Karpas-422 (cell line): Measurements from ENCODE around the gene PHF10. TPM values are rescaled to one million over a fixed set of nuclear protein-coding genes. Genes with fewer than 3 reads are reported as not detected.
"Not testable (repeated sequence)": the region's sequence is repeated elsewhere in the genome, so short reads cannot be mapped to it uniquely, and the experiment has no call there.

Source experiments
- DNase-seq: peaks from one replicate; pipeline ENCODE4 v3.0.0-alpha.2; 2015
- H2AFZ ChIP-seq: fragments of 200-600 bp; sonication (generic); 2 replicates; pipeline ENCODE4 v1.6.1; 2014; ENCODE audit warnings: antibody characterized with exemption, low read length, mixed read lengths
- H3K27ac ChIP-seq: fragments of 200-600 bp; sonication (generic); 2 replicates; pipeline ENCODE4 v1.5.1; 2014; ENCODE audit warnings: mild to moderate bottlenecking, low read length, moderate library complexity
- H3K27me3 ChIP-seq: fragments of 200-600 bp; sonication (generic); 2 replicates; pipeline ENCODE4 v1.6.1; 2014; ENCODE audit warnings: low read length, mixed read lengths
- H3K36me3 ChIP-seq: fragments of 200-600 bp; sonication (generic); 2 replicates; pipeline ENCODE4 v1.6.1; 2014; ENCODE audit warnings: low read length, mixed read lengths; ENCODE audit not compliant: insufficient read depth
- H3K4me1 ChIP-seq: fragments of 200-600 bp; sonication (generic); 2 replicates; pipeline ENCODE4 v1.6.1; 2014; ENCODE audit warnings: mild to moderate bottlenecking, low read length, mixed read lengths
- H3K4me2 ChIP-seq: fragments of 200-600 bp; sonication (generic); 2 replicates; pipeline ENCODE4 v1.6.1; 2014; ENCODE audit warnings: low read length, low read depth, mild to moderate bottlenecking; ENCODE audit not compliant: poor library complexity, severe bottlenecking
- H3K4me3 ChIP-seq: fragments of 200-600 bp; sonication (generic); 2 replicates; pipeline ENCODE4 v1.5.1; 2014; ENCODE audit warnings: mild to moderate bottlenecking, antibody characterized with exemption, low read length, mixed read lengths
- H3K79me2 ChIP-seq: fragments of 200-600 bp; sonication (generic); 2 replicates; pipeline ENCODE4 v1.6.1; 2014; ENCODE audit warnings: mild to moderate bottlenecking, low read length, mixed read lengths
- H3K9ac ChIP-seq: fragments of 200-600 bp; sonication (generic); 2 replicates; pipeline ENCODE4 v1.6.0; 2014; ENCODE audit warnings: low read length
- H3K9me2 ChIP-seq: fragments of 200-600 bp; sonication (generic), shearing (Covaris generic); replicated peaks from 2 replicates; pipeline ENCODE4 v1.6.0; 2014; ENCODE audit warnings: mild to moderate bottlenecking, low read length, moderate library complexity; ENCODE audit not compliant: insufficient read depth
- H3K9me3 ChIP-seq: fragments of 300-700, 200-600 bp; sonication (generic); 2 replicates; pipeline ENCODE4 v1.6.1; 2014; ENCODE audit warnings: low read length, mixed read lengths
- H4K20me1 ChIP-seq: fragments of 200-600 bp; sonication (generic); 2 replicates; pipeline ENCODE4 v1.6.1; 2014; ENCODE audit warnings: mild to moderate bottlenecking, antibody characterized with exemption, low read length, low read depth; ENCODE audit not compliant: insufficient read depth
- total RNA-seq: library from RNA; depleted of rRNA; stranded (reverse); fragments of >200 nt; shearing (Covaris generic); gene quantifications from 2 replicates; pipeline ENCODE4 v1.2.3, GENCODE V29; 2014; ENCODE audit warnings: low replicate concordance; rRNA removed

The PHF10 gene
- total RNA-seq = 37.9 and 53.2 TPM in 2 replicates

- Histone ChIP-seq H3K27ac (peak within 1 kb of the TSS; percentile 79), H3K79me2 (peaks cover 38% of the 10 kb centered on the region), H3K4me2 (peak within 1 kb of the TSS; percentile 86), H3K36me3 (peaks cover 9% of the 10 kb centered on the region), H3K9me2 (no peaks in the 10 kb centered on the region), H4K20me1 (peaks cover 6% of the 10 kb centered on the region; the same call in 1 of the 2 replicates), H2AFZ (peak within 1 kb of the TSS; percentile 92), H3K9ac (peak within 1 kb of the TSS; percentile 75), H3K4me1 (peaks cover 37% of the 10 kb centered on the region), H3K4me3 (peak within 1 kb of the TSS; percentile 95), H3K9me3 (no peaks in the 10 kb centered on the region), H3K27me3 (no peaks in the 10 kb centered on the region)
- DNase-seq = peak; percentile 87
Measured at GRCh38 chr6:169724494-169725124, at the start of gene PHF10. Gene PHF10, minus strand, starts transcription at chr6:169724500. Its CDS starts 569 bp downstream, at chr6:169723931.

- Histone ChIP-seq H3K9ac (no peak overlapping the region), H3K9me3 (no peaks in the 10 kb centered on the region), H3K4me1 (no peaks in the 10 kb centered on the region), H2AFZ (no peak overlapping the region), H3K9me2 (no peaks in the 10 kb centered on the region), H4K20me1 (no peaks in the 10 kb centered on the region), H3K36me3 (peaks cover 10% of the 10 kb centered on the region; the same call in 1 of the 2 replicates), H3K4me2 (no peak overlapping the region), H3K27me3 (no peaks in the 10 kb centered on the region), H3K4me3 (no peak overlapping the region), H3K27ac (no peak overlapping the region), H3K79me2 (no peaks in the 10 kb centered on the region)
- DNase-seq = no peak
Measured at GRCh38 chr6:169766921-169767736, 42.8 kb upstream of the PHF10 start.

GRCh38 chr6:169766232-169766631, 41.9 kb upstream of the PHF10 start:
- Histone ChIP-seq H2AFZ (no peak overlapping the region), H3K9me2 (no peaks in the 10 kb centered on the region), H3K4me3 (no peak overlapping the region), H3K4me1 (no peaks in the 10 kb centered on the region), H3K9ac (no peak overlapping the region), H3K27ac (no peak overlapping the region), H3K27me3 (no peaks in the 10 kb centered on the region), H3K36me3 (peaks cover 10% of the 10 kb centered on the region; the same call in 1 of the 2 replicates), H3K9me3 (no peaks in the 10 kb centered on the region), H3K4me2 (no peak overlapping the region), H4K20me1 (no peaks in the 10 kb centered on the region), H3K79me2 (no peaks in the 10 kb centered on the region)
- no peak for DNase-seq

- H3K4me3 ChIP-seq, H3K27ac ChIP-seq, H4K20me1 ChIP-seq, H3K4me2 ChIP-seq, H3K79me2 ChIP-seq, H3K4me1 ChIP-seq, H3K9ac ChIP-seq, H3K9me3 ChIP-seq, H3K9me2 ChIP-seq, DNase-seq, H2AFZ ChIP-seq, H3K27me3 ChIP-seq: not testable (repeated sequence)
- H3K36me3 ChIP-seq = peaks cover 15% of the 10 kb centered on the region; the same call in 1 of the 2 replicates
Measured at GRCh38 chr6:169765789-169766188, 41.5 kb upstream of the PHF10 start.

- Histone ChIP-seq H3K9me2 (no peaks in the 10 kb centered on the region), H3K27me3 (no peaks in the 10 kb centered on the region), H3K9me3 (no peaks in the 10 kb centered on the region), H3K4me1 (no peaks in the 10 kb centered on the region), H3K9ac (no peak overlapping the region), H3K79me2 (no peaks in the 10 kb centered on the region), H4K20me1 (no peaks in the 10 kb centered on the region), H3K27ac (no peak overlapping the region), H3K36me3 (peaks cover 26% of the 10 kb centered on the region; the same call in 1 of the 2 replicates), H3K4me2 (no peak overlapping the region), H3K4me3 (no peak overlapping the region), H2AFZ (no peak overlapping the region)
- no peak for DNase-seq
Measured at GRCh38 chr6:169763881-169764280, 39.6 kb upstream of the PHF10 start.

- Histone ChIP-seq H3K4me3 (no peak overlapping the region), H3K27ac (no peak overlapping the region), H3K4me2 (no peak overlapping the region), H2AFZ (no peak overlapping the region), H3K79me2 (no peaks in the 10 kb centered on the region), H3K4me1 (no peaks in the 10 kb centered on the region), H4K20me1 (no peaks in the 10 kb centered on the region), H3K9me3 (no peaks in the 10 kb centered on the region), H3K9me2 (no peaks in the 10 kb centered on the region), H3K27me3 (no peaks in the 10 kb centered on the region), H3K9ac (no peak overlapping the region), H3K36me3 (peaks cover 30% of the 10 kb centered on the region; the same call in 1 of the 2 replicates)
- DNase-seq = no peak
Measured at GRCh38 chr6:169763308-169763707, 39.0 kb upstream of the PHF10 start.

- Histone ChIP-seq H3K9me2 (no peaks in the 10 kb centered on the region), H2AFZ (no peak overlapping the region), H3K27ac (no peak overlapping the region)
Measured at GRCh38 chr6:169755162-169755561, 30.9 kb upstream of the PHF10 start.

GRCh38 chr6:169752074-169752623, 27.8 kb upstream of the PHF10 start:
- no peaks in the 10 kb centered on the region for H3K27me3 ChIP-seq

More at GRCh38 chr6:169755162-169755561, 30.9 kb upstream of the PHF10 start:
- H3K4me1 ChIP-seq = peaks cover 21% of the 10 kb centered on the region
- H3K79me2 ChIP-seq = peaks cover 32% of the 10 kb centered on the region
- no peak overlapping the region for H3K9ac ChIP-seq
- no peaks in the 10 kb centered on the region for H3K9me3 ChIP-seq
- peaks cover 15% of the 10 kb centered on the region; the same call in 1 of the 2 replicates for H3K36me3 ChIP-seq
- no peak for DNase-seq
- H4K20me1 ChIP-seq = no peaks in the 10 kb centered on the region
- no peak overlapping the region for H3K4me3 ChIP-seq
- no peaks in the 10 kb centered on the region for H3K27me3 ChIP-seq
- H3K4me2 ChIP-seq = no peak overlapping the region

More at GRCh38 chr6:169752074-169752623, 27.8 kb upstream of the PHF10 start:
- Histone ChIP-seq H3K4me2 (peak overlapping the region; percentile 97), H3K9me3 (no peaks in the 10 kb centered on the region), H3K79me2 (peaks cover 33% of the 10 kb centered on the region), H2AFZ (peak overlapping the region; percentile 61; the same call in 1 of the 2 replicates), H3K4me3 (peak overlapping the region; percentile 78), H3K9ac (peak overlapping the region; percentile 90), H3K27ac (peak overlapping the region; percentile 62), H3K36me3 (peaks cover 3% of the 10 kb centered on the region), H4K20me1 (no peaks in the 10 kb centered on the region; the same call in 1 of the 2 replicates), H3K4me1 (peaks cover 26% of the 10 kb centered on the region), H3K9me2 (no peaks in the 10 kb centered on the region)
- peak; percentile 69 for DNase-seq
